Smooth muscle cell (in vitro differentiated cells): ENCODE data around the gene CLGN. TPM values are rescaled to one million over a fixed set of nuclear protein-coding genes. Genes with fewer than 3 reads are reported as not detected.
A peak's percentile ranks its signal among the peaks of the same experiment; 100 is the strongest.
"Not testable (repeated sequence)": the region's sequence is repeated elsewhere in the genome, so short reads cannot be mapped to it uniquely, and the experiment has no call there.

Experiments used
- DNase-seq: peaks from one replicate; lab custom pipeline; 2025; ENCODE audit not compliant: unreplicated experiment; lab: John Stamatoyannopoulos, UW
- H2AFZ ChIP-seq: fragments of 200-600 bp; sonication (generic); 2 replicates; pipeline ENCODE4 v1.6.0; 2016; ENCODE audit warnings: antibody characterized with exemption, low read depth, mild to moderate bottlenecking
- H3F3A ChIP-seq: fragments of 200-600 bp; sonication (generic); 2 replicates; pipeline ENCODE4 v1.6.0; 2017; ENCODE audit warnings: antibody characterized with exemption, low read depth
- H3K27ac ChIP-seq: fragments of 200-600 bp; sonication (generic); 2 replicates; pipeline ENCODE4 v1.5.1; 2016; ENCODE audit warnings: low read depth, mild to moderate bottlenecking
- H3K27me3 ChIP-seq: fragments of 200-600 bp; sonication (generic); 2 replicates; pipeline ENCODE4 v1.6.1; 2016; ENCODE audit warnings: low read depth, mild to moderate bottlenecking
- H3K36me3 ChIP-seq: fragments of 200-600 bp; sonication (generic); 2 replicates; pipeline ENCODE4 v1.5.1; 2016; ENCODE audit warnings: low read depth
- H3K4me1 ChIP-seq: fragments of 200-600 bp; sonication (generic); 2 replicates; pipeline ENCODE4 v1.5.1; 2016; ENCODE audit warnings: low read depth
- H3K4me2 ChIP-seq: fragments of 200-600 bp; sonication (generic); 2 replicates; pipeline ENCODE4 v1.6.0; 2016; ENCODE audit warnings: mild to moderate bottlenecking
- H3K4me3 ChIP-seq: fragments of 200-600 bp; sonication (generic); 2 replicates; pipeline ENCODE4 v1.5.1; 2016; ENCODE audit warnings: mild to moderate bottlenecking
- H3K79me2 ChIP-seq: fragments of 200-600 bp; sonication (generic); 2 replicates; pipeline ENCODE4 v1.6.0; 2016; ENCODE audit warnings: low read depth, mild to moderate bottlenecking
- H3K9ac ChIP-seq: fragments of 200-600 bp; sonication (generic); 2 replicates; pipeline ENCODE4 v1.6.0; 2016; ENCODE audit warnings: low read depth
- H3K9me3 ChIP-seq: fragments of 200-600 bp; sonication (generic); replicated peaks from 2 replicates; pipeline ENCODE4 v1.5.1; 2016; ENCODE audit warnings: low read depth
- H4K20me1 ChIP-seq: fragments of 200-600 bp; sonication (generic); 2 replicates; pipeline ENCODE4 v1.6.0; 2016; ENCODE audit warnings: low read depth
- WGBS: methylation state at CpG from one replicate; pipeline ENCODE4 v1.1.7; 2016; ENCODE audit warnings: low lambda C conversion rate; 5-methylcytosine and 5-hydroxymethylcytosine counted together
- polyA plus RNA-seq: library from polyadenylated mRNA; unstranded; fragments of >200 nt; fragmentation: Nextera tagmentation; extraction: Ambion mirVana; gene quantifications from 2 replicates; pipeline ENCODE4 v1.2.1, GENCODE V29; 2016
- total RNA-seq: library from RNA; depleted of rRNA; stranded (reverse); fragments of >200 nt; gene quantifications from 2 replicates; pipeline ENCODE4 v1.2.3, GENCODE V29; 2014
- TF ChIP-seq, protein P1 (sequence below): fragments of 200-600 bp; sonication (generic); IDR thresholded peaks from 2 replicates; pipeline ENCODE4 v1.5.1; 2017; ENCODE audit warnings: borderline replicate concordance, mild to moderate bottlenecking, antibody characterized with exemption; ENCODE audit not compliant: insufficient read depth, poor library complexity, severe bottlenecking

CLGN gene
- total and polyA plus RNA-seq, 2 experiments from 2014 or later: 0.42 to 0.85 TPM

DNA sequence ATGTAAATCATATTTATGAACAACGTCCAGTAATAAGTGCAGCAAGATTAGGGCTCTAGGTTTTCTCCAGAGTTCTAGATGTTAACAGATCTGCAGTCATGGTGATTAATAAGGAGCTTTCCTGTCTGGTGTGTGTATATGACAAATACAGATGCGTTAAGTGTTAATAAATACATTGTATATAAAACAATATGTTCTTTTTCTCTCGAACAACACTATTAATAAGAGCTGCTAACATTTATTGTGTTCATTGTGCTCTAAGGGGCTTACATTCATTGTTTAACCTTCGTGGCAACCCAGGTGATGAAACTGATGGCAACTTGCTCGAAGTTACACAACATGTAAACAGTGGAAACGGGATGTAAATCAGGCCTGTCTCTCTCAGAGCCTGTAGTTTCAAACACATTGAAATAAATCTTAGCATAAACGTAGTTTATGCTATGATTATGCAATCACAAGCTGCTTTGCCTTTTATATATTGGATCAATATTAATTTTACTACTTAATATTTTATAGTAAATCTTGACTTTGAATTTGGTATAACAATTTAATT, 547 bp upstream of the CLGN start:
- no peak overlapping the region for H3K27ac ChIP-seq
- H3K36me3 ChIP-seq: no peaks in the 10 kb centered on the region
- H3K4me1 ChIP-seq: peaks cover 7% of the 10 kb centered on the region
- 52% methylated on average over 7 of the region's 7 CpGs for WGBS
- TF ChIP-seq, protein P1, sequence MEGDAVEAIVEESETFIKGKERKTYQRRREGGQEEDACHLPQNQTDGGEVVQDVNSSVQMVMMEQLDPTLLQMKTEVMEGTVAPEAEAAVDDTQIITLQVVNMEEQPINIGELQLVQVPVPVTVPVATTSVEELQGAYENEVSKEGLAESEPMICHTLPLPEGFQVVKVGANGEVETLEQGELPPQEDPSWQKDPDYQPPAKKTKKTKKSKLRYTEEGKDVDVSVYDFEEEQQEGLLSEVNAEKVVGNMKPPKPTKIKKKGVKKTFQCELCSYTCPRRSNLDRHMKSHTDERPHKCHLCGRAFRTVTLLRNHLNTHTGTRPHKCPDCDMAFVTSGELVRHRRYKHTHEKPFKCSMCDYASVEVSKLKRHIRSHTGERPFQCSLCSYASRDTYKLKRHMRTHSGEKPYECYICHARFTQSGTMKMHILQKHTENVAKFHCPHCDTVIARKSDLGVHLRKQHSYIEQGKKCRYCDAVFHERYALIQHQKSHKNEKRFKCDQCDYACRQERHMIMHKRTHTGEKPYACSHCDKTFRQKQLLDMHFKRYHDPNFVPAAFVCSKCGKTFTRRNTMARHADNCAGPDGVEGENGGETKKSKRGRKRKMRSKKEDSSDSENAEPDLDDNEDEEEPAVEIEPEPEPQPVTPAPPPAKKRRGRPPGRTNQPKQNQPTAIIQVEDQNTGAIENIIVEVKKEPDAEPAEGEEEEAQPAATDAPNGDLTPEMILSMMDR: no peak
- H3K4me3 ChIP-seq: peak overlapping the region; percentile 71
- H4K20me1 ChIP-seq: no peaks in the 10 kb centered on the region
- H3K9me3 ChIP-seq: no peaks in the 10 kb centered on the region
- no peaks in the 10 kb centered on the region for H3K79me2 ChIP-seq
- H3K27me3 ChIP-seq: peaks cover 38% of the 10 kb centered on the region
- no peaks in the 10 kb centered on the region for H3F3A ChIP-seq
- H3K4me2 ChIP-seq: peak overlapping the region; percentile 91
- H3K9ac ChIP-seq: no peak overlapping the region
- DNase-seq: no peak
- peak overlapping the region; percentile 78 for H2AFZ ChIP-seq

DNA sequence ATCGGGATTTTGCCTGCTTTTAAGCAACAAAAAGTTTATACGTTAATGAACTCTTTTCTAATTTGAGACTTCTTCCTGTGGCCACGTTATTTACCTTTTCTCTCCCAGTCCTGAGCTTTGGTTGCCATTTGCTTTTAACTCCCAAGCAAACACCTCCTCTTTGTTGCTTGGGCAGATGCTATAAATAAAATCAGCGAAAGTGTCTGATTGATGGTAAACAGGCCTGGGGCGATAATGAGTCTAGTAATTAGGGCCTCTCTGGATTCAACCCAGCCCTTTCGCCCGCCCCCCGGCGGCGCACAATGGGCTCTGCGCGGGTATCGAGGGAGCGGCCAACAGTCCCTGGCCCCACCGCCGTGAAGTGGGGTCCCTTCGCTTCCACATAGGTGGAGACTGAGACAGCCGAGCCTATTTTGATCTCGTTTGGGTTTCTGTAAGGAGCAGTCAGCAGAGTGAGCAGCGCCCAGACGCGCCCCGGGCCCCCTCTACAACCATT, 790 bp downstream of the CLGN start:
- H2AFZ ChIP-seq: peak overlapping the region; percentile 78
- H3F3A ChIP-seq: no peaks in the 10 kb centered on the region
- no peak for DNase-seq
- no peaks in the 10 kb centered on the region for H3K79me2 ChIP-seq
- H3K27ac ChIP-seq: no peak overlapping the region
- no peaks in the 10 kb centered on the region for H3K36me3 ChIP-seq
- H3K9ac ChIP-seq: no peak overlapping the region
- no peaks in the 10 kb centered on the region for H4K20me1 ChIP-seq
- peaks cover 7% of the 10 kb centered on the region for H3K4me1 ChIP-seq
- peak overlapping the region; percentile 91 for H3K4me2 ChIP-seq
- WGBS: 11% methylated on average over 23 of the region's 23 CpGs
- TF ChIP-seq, protein P1: no peak
- no peaks in the 10 kb centered on the region for H3K9me3 ChIP-seq
- peak overlapping the region; percentile 71 for H3K4me3 ChIP-seq
- peaks cover 41% of the 10 kb centered on the region for H3K27me3 ChIP-seq

DNA sequence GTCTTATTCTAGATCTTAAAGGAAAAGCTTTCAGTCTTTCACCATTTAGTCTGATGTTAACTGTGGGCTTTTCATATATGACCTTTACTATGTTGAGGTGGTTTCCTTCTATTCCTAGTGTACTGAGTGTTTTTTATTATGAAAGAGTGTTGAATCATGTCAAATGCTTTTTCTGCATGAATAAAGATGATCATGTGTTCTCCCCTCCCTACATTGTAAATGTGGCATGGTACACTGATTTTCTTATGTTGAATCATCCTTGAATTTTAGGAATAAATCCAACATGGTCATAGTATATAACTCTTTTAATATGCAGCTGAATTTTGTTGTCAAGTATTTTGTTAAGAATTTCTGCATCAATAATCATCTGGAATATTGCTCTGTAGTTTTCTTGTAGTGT, 4.3 kb downstream of the CLGN start:
- Histone ChIP-seq H3K9ac (no peak overlapping the region), H3K4me1 (peaks cover 7% of the 10 kb centered on the region), H3F3A (no peaks in the 10 kb centered on the region), H3K27ac (no peak overlapping the region), H3K36me3 (no peaks in the 10 kb centered on the region), H3K4me2 (no peak overlapping the region), H3K79me2 (no peaks in the 10 kb centered on the region), H3K27me3 (peaks cover 48% of the 10 kb centered on the region), H3K9me3 (no peaks in the 10 kb centered on the region), H2AFZ (no peak overlapping the region), H3K4me3 (no peak overlapping the region), H4K20me1 (no peaks in the 10 kb centered on the region)
- no peak for DNase-seq
- TF ChIP-seq, protein P1: no peak

DNA sequence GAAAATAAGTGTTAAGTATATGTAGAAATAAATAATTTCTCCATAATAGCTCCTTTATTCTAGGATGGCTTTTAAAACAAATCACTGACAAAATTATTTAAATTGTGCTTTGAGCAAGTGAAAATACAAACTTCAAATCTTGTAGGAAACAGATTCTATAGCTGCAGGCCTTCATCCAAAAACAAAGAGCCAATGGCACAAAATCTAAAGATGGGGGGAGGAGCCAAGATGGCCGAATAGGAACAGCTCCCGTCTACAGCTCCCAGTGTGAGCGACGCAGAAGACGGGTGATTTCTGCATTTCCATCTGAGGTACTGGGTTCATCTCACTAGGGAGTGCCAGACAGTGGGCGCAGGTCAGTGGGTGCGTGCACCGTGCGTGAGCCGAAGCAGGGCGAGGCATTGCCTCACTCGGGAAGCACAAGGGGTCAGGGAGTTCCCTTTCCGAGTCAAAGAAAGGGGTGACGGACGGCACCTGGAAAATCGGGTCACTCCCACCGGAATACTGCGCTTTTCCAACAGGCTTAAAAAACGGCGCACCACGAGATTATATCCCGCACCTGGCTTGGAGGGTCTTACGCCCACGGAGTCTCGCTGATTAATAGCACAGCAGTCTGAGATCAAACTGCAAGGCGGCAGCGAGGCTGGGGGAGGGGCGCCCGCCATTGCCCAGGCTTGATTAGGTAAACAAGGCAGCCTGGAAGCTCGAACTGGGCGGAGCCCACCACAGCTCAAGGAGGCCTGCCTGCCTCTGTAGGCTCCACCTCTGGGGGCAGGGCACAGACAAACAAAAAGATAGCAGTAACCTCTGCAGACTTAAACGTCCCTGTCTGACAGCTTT, 14.1 kb downstream of the CLGN start:
- not testable (repeated sequence) for H3K9me3 ChIP-seq, H4K20me1 ChIP-seq
- 85% methylated on average over 26 of the region's 32 CpGs for WGBS

More for the DNA sequence above, 14.1 kb downstream of the CLGN start:
- H3K9ac ChIP-seq, H3F3A ChIP-seq, H2AFZ ChIP-seq, H3K27me3 ChIP-seq, H3K36me3 ChIP-seq, DNase-seq, H3K79me2 ChIP-seq, H3K4me2 ChIP-seq, H3K4me1 ChIP-seq, H3K27ac ChIP-seq, H3K4me3 ChIP-seq: not testable (repeated sequence)
